K562 (cell line): Measurements from ENCODE around the gene DLGAP1. TPM values are rescaled to one million over a fixed set of nuclear protein-coding genes. Genes with fewer than 3 reads are reported as not detected.

Experiments
- BACH1 ChIP-seq: fragments of 200-800 bp; sonication (Bioruptor generic); IDR thresholded peaks from 2 replicates; pipeline ENCODE4 v1.6.1; 2016; ENCODE audit warnings: missing genetic modification characterization, missing compliant biosample characterization
- CEBPB ChIP-seq: fragments of 450-650 bp; IDR thresholded peaks from 2 replicates; pipeline ENCODE4 v1.6.1; 2016; ENCODE audit warnings: missing genetic modification characterization, missing compliant biosample characterization
- FOXA1 ChIP-seq: fragments of 450-650 bp; IDR thresholded peaks from 2 replicates; pipeline ENCODE4 v1.6.1; 2016; ENCODE audit warnings: mild to moderate bottlenecking, borderline replicate concordance
- HNRNPLL ChIP-seq: fragments of 200-400 bp; formaldehyde crosslinking; IDR thresholded peaks from 2 replicates; pipeline ENCODE4 v1.6.1; 2017; ENCODE audit warnings: low read length, low read depth, mild to moderate bottlenecking; ENCODE audit not compliant: poor library complexity, severe bottlenecking
- MYC ChIP-seq, 2 experiments: fragments of 250-450 bp in 1 of 2; sonication (Bioruptor Pico) in 1 of 2; IDR thresholded peaks; 2 replicates each; pipeline versions ENCODE4 v1.5.1 to v1.6.1; 2012 to 2021; ENCODE audit warnings: low read depth in 2 of 2, borderline replicate concordance in 1 of 2, improper control_type of control experiment in 1 of 2, low read length in 1 of 2, mild to moderate bottlenecking in 1 of 2, moderate library complexity in 1 of 2
- NR4A1 ChIP-seq, 2 experiments: fragments of 250-450 bp in 1 of 2; fragments of 450-650 bp in 1 of 2; sonication (Bioruptor Pico) in 1 of 2; IDR thresholded peaks; 2 replicates each; pipeline versions ENCODE4 v1.4.0 to v1.6.1; 2016 to 2020; ENCODE audit warnings: mild to moderate bottlenecking in 2 of 2, missing compliant biosample characterization in 1 of 2, missing genetic modification characterization in 1 of 2, moderate library complexity in 1 of 2
- NRF1 ChIP-seq, 2 experiments: fragments of 450-650 bp; IDR thresholded peaks in 1 of 2; conservative IDR thresholded peaks in 1 of 2; 2 replicates each; pipeline ENCODE4 v1.6.1; 2014; ENCODE audit warnings: mild to moderate bottlenecking in 2 of 2
- POLR2A ChIP-seq: fragments of 450-650 bp; conservative IDR thresholded peaks from 2 replicates; pipeline ENCODE4 v1.6.1; 2016
- POLR2AphosphoS5 ChIP-seq: IDR thresholded peaks from 2 replicates; pipeline ENCODE4 v1.6.1; 2011; ENCODE audit warnings: mild to moderate bottlenecking, low read depth, low read length, moderate library complexity; ENCODE audit not compliant: control insufficient read depth, insufficient read depth
- PYGO2 ChIP-seq: fragments of 450-650 bp; IDR thresholded peaks from 2 replicates; pipeline ENCODE4 v1.6.1; 2016; ENCODE audit warnings: mild to moderate bottlenecking, missing genetic modification characterization, moderate library complexity, missing compliant biosample characterization
- SMAD3 ChIP-seq: fragments of 450-650 bp; formaldehyde crosslinking; conservative IDR thresholded peaks from 2 replicates; pipeline ENCODE4 v1.4.0; 2020; ENCODE audit warnings: mild to moderate bottlenecking
- SMAD4 ChIP-seq: fragments of 250-450 bp; sonication (Bioruptor Pico); conservative IDR thresholded peaks from 2 replicates; pipeline ENCODE4 v1.8.0; 2021; ENCODE audit warnings: inconsistent platforms, mild to moderate bottlenecking, moderate library complexity
- SREBF2 ChIP-seq: sonication (generic); formaldehyde crosslinking; IDR thresholded peaks from 2 replicates; pipeline ENCODE4 v1.4.0; 2020; ENCODE audit warnings: mild to moderate bottlenecking, missing genetic modification reagents
- YY1 ChIP-seq, 3 experiments: IDR thresholded peaks; 2 replicates each; pipeline ENCODE4 v1.6.1; 2011; ENCODE audit warnings: low read length in 2 of 3, mild to moderate bottlenecking in 2 of 3, moderate library complexity in 2 of 3, borderline replicate concordance in 1 of 3, control low read depth in 1 of 3, low read depth in 1 of 3; ENCODE audit not compliant: insufficient read depth in 3 of 3, insufficient replicate concordance in 2 of 3, control insufficient read depth in 1 of 3, insufficient read length in 1 of 3; ENCODE audit errors: extremely low read depth in 1 of 3
- ZNF644 ChIP-seq: fragments of 200-800 bp; sonication (Bioruptor generic); IDR thresholded peaks from 2 replicates; pipeline ENCODE4 v1.6.1; 2016; ENCODE audit warnings: low read depth, missing genetic modification characterization, missing compliant biosample characterization
- ZNF766 ChIP-seq: fragments of 200-800 bp; sonication (Bioruptor generic); conservative IDR thresholded peaks from 2 replicates; pipeline ENCODE4 v1.6.1; 2016; ENCODE audit warnings: missing genetic modification characterization, missing compliant biosample characterization
- polyA plus RNA-seq, 8 experiments: library from polyadenylated mRNA; depleted of rRNA in 4 of 8; stranded (reverse) in 5 of 8; unstranded in 3 of 8; fragments of >200 nt; fragmentation: Nextera tagmentation in 2 of 8; fragmentation: Illumina TruSeq in 1 of 8; extraction: Ambion mirVana in 2 of 8; extraction: Trizol in 1 of 8; gene quantifications; 2 replicates each; pipeline versions ENCODE4 v1.2.1 to v1.2.3, GENCODE V29; 2011 to 2014; ENCODE audit warnings: inconsistent platforms in 1 of 8, missing spikeins in 1 of 8
- total RNA-seq, 7 experiments: library from RNA; depleted of rRNA in 6 of 7; stranded (reverse); fragments of >200 nt in 6 of 7; fragmentation: Illumina TruSeq in 2 of 7; extraction: Trizol in 2 of 7; gene quantifications; 2 replicates each; pipeline versions ENCODE4 v1.2.1 to v1.2.3, GENCODE V29; 2011 to 2021; ENCODE audit warnings: low replicate concordance in 1 of 7
- TF ChIP-seq, protein P1 (sequence below): sonication (generic); formaldehyde crosslinking; IDR thresholded peaks from 2 replicates; pipeline ENCODE4 v1.8.1; 2023; ENCODE audit warnings: mild to moderate bottlenecking, missing genetic modification reagents
- TF ChIP-seq, protein P2 (sequence below): conservative IDR thresholded peaks from 2 replicates; pipeline ENCODE4 v1.6.1; 2011; ENCODE audit warnings: low read depth, mild to moderate bottlenecking, low read length; ENCODE audit not compliant: control insufficient read depth
- TF ChIP-seq, protein P3 (sequence below): sonication (generic); formaldehyde crosslinking; IDR thresholded peaks from 2 replicates; pipeline ENCODE4 v1.9.0; 2022; ENCODE audit warnings: mild to moderate bottlenecking, missing genetic modification reagents
- TF ChIP-seq, protein P4 (sequence below): fragments of 450-650 bp; IDR thresholded peaks from 2 replicates; pipeline ENCODE4 v1.6.1; 2016
- TF ChIP-seq, protein P5 (sequence below), 2 experiments: fragments of 450-650 bp in 1 of 2; sonication (generic) in 1 of 2; formaldehyde crosslinking; conservative IDR thresholded peaks; 2 replicates each; pipeline versions ENCODE4 v1.4.0 to v1.8.1; 2020 to 2022; ENCODE audit warnings: mild to moderate bottlenecking in 1 of 2, missing genetic modification reagents in 1 of 2

The DLGAP1 gene
- total and polyA plus RNA-seq, 9 of the 15 experiments (the other 6 are each of a cell fraction or from before 2014, with no cell fraction given): 0.04 to 0.22 (median 0.08) TPM

DNA sequence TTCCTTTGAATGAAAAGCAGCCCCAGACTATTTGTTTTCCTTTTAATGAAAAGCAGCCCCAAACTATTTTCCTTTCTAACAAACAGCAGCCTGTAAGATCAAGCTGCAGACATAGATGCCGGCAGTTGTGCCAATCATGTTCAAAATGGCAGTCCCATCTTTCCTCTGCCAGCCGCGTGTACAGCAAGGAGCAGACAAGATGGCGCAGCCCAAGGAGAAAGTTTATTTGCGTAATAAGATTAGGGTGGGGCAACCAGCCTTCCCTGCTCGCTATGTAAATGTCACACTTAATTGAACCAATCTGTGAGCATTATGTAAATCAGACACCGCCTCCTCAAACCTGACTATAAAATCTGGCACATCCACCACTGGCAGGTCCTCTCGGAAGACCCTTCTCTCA, 779.1 kb downstream of the DLGAP1 start (continued):
- TF ChIP-seq SMAD4 (CRISPR knock-in tag): peak; percentile 56; the same call in 1 of the 2 replicates
- no peak for TF ChIP-seq NR4A1 (CRISPR knock-in tag; IDR thresholded peaks at IDR 0.05)
- TF ChIP-seq NR4A1 (tag; IDR thresholded peaks at IDR 0.05): peak; percentile 47; the same call in 1 of the 2 replicates
- TF ChIP-seq, protein P1, sequence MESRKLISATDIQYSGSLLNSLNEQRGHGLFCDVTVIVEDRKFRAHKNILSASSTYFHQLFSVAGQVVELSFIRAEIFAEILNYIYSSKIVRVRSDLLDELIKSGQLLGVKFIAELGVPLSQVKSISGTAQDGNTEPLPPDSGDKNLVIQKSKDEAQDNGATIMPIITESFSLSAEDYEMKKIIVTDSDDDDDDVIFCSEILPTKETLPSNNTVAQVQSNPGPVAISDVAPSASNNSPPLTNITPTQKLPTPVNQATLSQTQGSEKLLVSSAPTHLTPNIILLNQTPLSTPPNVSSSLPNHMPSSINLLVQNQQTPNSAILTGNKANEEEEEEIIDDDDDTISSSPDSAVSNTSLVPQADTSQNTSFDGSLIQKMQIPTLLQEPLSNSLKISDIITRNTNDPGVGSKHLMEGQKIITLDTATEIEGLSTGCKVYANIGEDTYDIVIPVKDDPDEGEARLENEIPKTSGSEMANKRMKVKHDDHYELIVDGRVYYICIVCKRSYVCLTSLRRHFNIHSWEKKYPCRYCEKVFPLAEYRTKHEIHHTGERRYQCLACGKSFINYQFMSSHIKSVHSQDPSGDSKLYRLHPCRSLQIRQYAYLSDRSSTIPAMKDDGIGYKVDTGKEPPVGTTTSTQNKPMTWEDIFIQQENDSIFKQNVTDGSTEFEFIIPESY (CRISPR knock-in tag): 0 out of 2 replicates have a peak, but pooled peaks have one; percentile 28
- TF ChIP-seq, protein P2, sequence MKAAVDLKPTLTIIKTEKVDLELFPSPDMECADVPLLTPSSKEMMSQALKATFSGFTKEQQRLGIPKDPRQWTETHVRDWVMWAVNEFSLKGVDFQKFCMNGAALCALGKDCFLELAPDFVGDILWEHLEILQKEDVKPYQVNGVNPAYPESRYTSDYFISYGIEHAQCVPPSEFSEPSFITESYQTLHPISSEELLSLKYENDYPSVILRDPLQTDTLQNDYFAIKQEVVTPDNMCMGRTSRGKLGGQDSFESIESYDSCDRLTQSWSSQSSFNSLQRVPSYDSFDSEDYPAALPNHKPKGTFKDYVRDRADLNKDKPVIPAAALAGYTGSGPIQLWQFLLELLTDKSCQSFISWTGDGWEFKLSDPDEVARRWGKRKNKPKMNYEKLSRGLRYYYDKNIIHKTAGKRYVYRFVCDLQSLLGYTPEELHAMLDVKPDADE: no peak
- peak; percentile 84 for TF ChIP-seq HNRNPLL
- peak; percentile 24 to 42; a peak in 2 of 4 replicates for TF ChIP-seq NRF1 (conservative IDR thresholded peaks at IDR 0.05 in 1 of 2, IDR thresholded peaks at IDR 0.05 in 1 of 2)
- TF ChIP-seq ZNF766 (CRISPR knock-in tag): 0 out of 2 replicates have a peak, but pooled peaks have one; percentile 49
- no peak for TF ChIP-seq SREBF2 (CRISPR knock-in tag)
- TF ChIP-seq, protein P3, sequence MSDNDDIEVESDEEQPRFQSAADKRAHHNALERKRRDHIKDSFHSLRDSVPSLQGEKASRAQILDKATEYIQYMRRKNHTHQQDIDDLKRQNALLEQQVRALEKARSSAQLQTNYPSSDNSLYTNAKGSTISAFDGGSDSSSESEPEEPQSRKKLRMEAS (CRISPR knock-in tag): peak; percentile 63
- TF ChIP-seq ZNF644 (tag): peak; percentile 61; the same call in 1 of the 2 replicates
- TF ChIP-seq SMAD3 (CRISPR knock-in tag): no peak
- TF ChIP-seq FOXA1: no peak
- peak; percentile 35; the same call in 1 of the 2 replicates for TF ChIP-seq POLR2AphosphoS5
- peak; percentile 70 to 98 (median 85) for TF ChIP-seq YY1 (IDR thresholded peaks at IDR 0.05; ENCODE audit: borderline replicate concordance in 1 of 3, control insufficient read depth in 1 of 3, extremely low read depth in 1 of 3, insufficient read depth in 3 of 3, insufficient read length in 1 of 3, insufficient replicate concordance in 2 of 3, low read depth in 1 of 3, low read length in 2 of 3)
- TF ChIP-seq BACH1: peak; percentile 67; the same call in 1 of the 2 replicates
- TF ChIP-seq, protein P4, sequence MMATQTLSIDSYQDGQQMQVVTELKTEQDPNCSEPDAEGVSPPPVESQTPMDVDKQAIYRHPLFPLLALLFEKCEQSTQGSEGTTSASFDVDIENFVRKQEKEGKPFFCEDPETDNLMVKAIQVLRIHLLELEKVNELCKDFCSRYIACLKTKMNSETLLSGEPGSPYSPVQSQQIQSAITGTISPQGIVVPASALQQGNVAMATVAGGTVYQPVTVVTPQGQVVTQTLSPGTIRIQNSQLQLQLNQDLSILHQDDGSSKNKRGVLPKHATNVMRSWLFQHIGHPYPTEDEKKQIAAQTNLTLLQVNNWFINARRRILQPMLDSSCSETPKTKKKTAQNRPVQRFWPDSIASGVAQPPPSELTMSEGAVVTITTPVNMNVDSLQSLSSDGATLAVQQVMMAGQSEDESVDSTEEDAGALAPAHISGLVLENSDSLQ: peak; percentile 70
- TF ChIP-seq POLR2A: peak; percentile 54; the same call in 1 of the 2 replicates
- peak; percentile 91 for TF ChIP-seq CEBPB
- TF ChIP-seq, protein P5, sequence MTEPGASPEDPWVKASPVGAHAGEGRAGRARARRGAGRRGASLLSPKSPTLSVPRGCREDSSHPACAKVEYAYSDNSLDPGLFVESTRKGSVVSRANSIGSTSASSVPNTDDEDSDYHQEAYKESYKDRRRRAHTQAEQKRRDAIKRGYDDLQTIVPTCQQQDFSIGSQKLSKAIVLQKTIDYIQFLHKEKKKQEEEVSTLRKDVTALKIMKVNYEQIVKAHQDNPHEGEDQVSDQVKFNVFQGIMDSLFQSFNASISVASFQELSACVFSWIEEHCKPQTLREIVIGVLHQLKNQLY (CRISPR knock-in tag; conservative IDR thresholded peaks at IDR 0.05): no peak
- TF ChIP-seq PYGO2: 0 out of 2 replicates have a peak, but pooled peaks have one; percentile 39
- peak; percentile 95 for TF ChIP-seq MYC (IDR thresholded peaks at IDR 0.05; ENCODE audit: low read depth, low read length)
- TF ChIP-seq MYC (CRISPR knock-in tag; IDR thresholded peaks at IDR 0.05; ENCODE audit: borderline replicate concordance, low read depth): no peak
